GM18909 (cell line): Measurements from ENCODE around the gene MOXD1.

ENCODE experiments used
- ATAC-seq: cut with Tn5 transposase; IDR thresholded peaks from one replicate; pipeline ENCODE4 v1.9.1; 2021; ENCODE audit warnings: mild to moderate bottlenecking; ENCODE audit not compliant: unreplicated experiment, poor library complexity

Gene MOXD1

GRCh38 chr6:132286298-132287019 is 114.8 kb downstream of the MOXD1 start:
- peak; percentile 69 for ATAC-seq

- no peak for ATAC-seq
Observed at GRCh38 chr6:132285004-132285780, 116.1 kb downstream of the MOXD1 start.

- no peak for ATAC-seq
Observed at GRCh38 chr6:132282696-132283095, 118.6 kb downstream of the MOXD1 start.

GRCh38 chr6:132280436-132280835 is 120.8 kb downstream of the MOXD1 start:
- no peak for ATAC-seq

- ATAC-seq, result peak; percentile 90
Observed at GRCh38 chr6:132279592-132280139, 121.6 kb downstream of the MOXD1 start.

- no peak for ATAC-seq
Observed at GRCh38 chr6:132275066-132275970, 126.0 kb downstream of the MOXD1 start.

- no peak for ATAC-seq
Observed at GRCh38 chr6:132272776-132273175, 128.5 kb downstream of the MOXD1 start.

- ATAC-seq, result peak; percentile 46
Observed at GRCh38 chr6:132270726-132271402, 130.4 kb downstream of the MOXD1 start.

- peak; percentile 29 for ATAC-seq
Observed at GRCh38 chr6:132268666-132269065, 132.6 kb downstream of the MOXD1 start.

- ATAC-seq, result peak; percentile 11
Observed at GRCh38 chr6:132268209-132268608, 133.1 kb downstream of the MOXD1 start.

- no peak for ATAC-seq
Observed at GRCh38 chr6:132265451-132266097, 135.7 kb downstream of the MOXD1 start.

GRCh38 chr6:132264021-132264500 is 137.2 kb downstream of the MOXD1 start:
- ATAC-seq, result no peak

GRCh38 chr6:132261354-132261753 is 139.9 kb downstream of the MOXD1 start:
- no peak for ATAC-seq

GRCh38 chr6:132259070-132259469 is 142.2 kb downstream of the MOXD1 start:
- no peak for ATAC-seq

GRCh38 chr6:132257561-132257960 is 143.7 kb downstream of the MOXD1 start:
- no peak for ATAC-seq

GRCh38 chr6:132256457-132256856 is 144.8 kb downstream of the MOXD1 start:
- ATAC-seq, result no peak

- no peak for ATAC-seq
Observed at GRCh38 chr6:132253906-132254305, 147.4 kb downstream of the MOXD1 start.

GRCh38 chr6:132253211-132253610 is 148.1 kb downstream of the MOXD1 start:
- ATAC-seq, result no peak

- no peak for ATAC-seq
Observed at GRCh38 chr6:132252113-132252512, 149.2 kb downstream of the MOXD1 start.
